HUES64 (cell line): ENCODE measurements around the gene RETREG3. TPM values are rescaled to one million over a fixed set of nuclear protein-coding genes. Genes with fewer than 3 reads are reported as not detected.

Experiments used
- H3K27ac ChIP-seq: 2 replicates; pipeline ENCODE4 v1.7.0; 2013; ENCODE audit warnings: low read depth, low read length, inconsistent platforms
- H3K27me3 ChIP-seq: 2 replicates; pipeline ENCODE4 v1.6.1; 2013; ENCODE audit warnings: mild to moderate bottlenecking, low read length; ENCODE audit not compliant: insufficient read depth
- H3K36me3 ChIP-seq: 2 replicates; pipeline ENCODE4 v1.6.1; 2013; ENCODE audit warnings: mild to moderate bottlenecking, low read length; ENCODE audit not compliant: insufficient read depth
- H3K4me1 ChIP-seq: 2 replicates; pipeline ENCODE4 v1.6.1; 2013; ENCODE audit warnings: mild to moderate bottlenecking, low read length, moderate library complexity; ENCODE audit not compliant: insufficient read depth
- H3K4me3 ChIP-seq: 2 replicates; pipeline ENCODE4 v1.5.1; 2013; ENCODE audit warnings: mild to moderate bottlenecking, low read length, moderate library complexity
- H3K9ac ChIP-seq: 2 replicates; pipeline ENCODE4 v1.6.1; 2013; ENCODE audit warnings: mild to moderate bottlenecking, low read depth, low read length
- H3K9me3 ChIP-seq: 2 replicates; pipeline ENCODE4 v1.6.1; 2013; ENCODE audit warnings: low read depth, low read length; ENCODE audit not compliant: insufficient read depth
- WGBS: fragments of 150-250, 120-280 bp; methylation state at CpG from one replicate; pipeline ENCODE4 v1.1.7; 2013; ENCODE audit warnings: missing lambda C conversion rate; 5-methylcytosine and 5-hydroxymethylcytosine counted together
- polyA plus RNA-seq, 2 experiments: library from polyadenylated mRNA; stranded (reverse); fragments of 50-300 nt; gene quantifications; one replicate each; pipeline ENCODE4 v1.2.3, GENCODE V29; 2013

The RETREG3 gene
- polyA plus RNA-seq (2013, experiment 1 of 2) = 14.1 TPM
- polyA plus RNA-seq (2013, experiment 2 of 2) = 15.1 TPM

GRCh38 chr17:42609182-42609813, at the start of gene RETREG3, which contains the start of gene TUBG1:
TSS of gene RETREG3 (minus strand) at chr17:42609374. CDS start at chr17:42609324, 50 bp downstream.
TSS of gene TUBG1 (plus strand) at chr17:42609683. CDS start at chr17:42609738, 55 bp downstream.
- no peaks in the 10 kb centered on the region for H3K27me3 ChIP-seq
- peaks cover 11% of the 10 kb centered on the region for H3K4me1 ChIP-seq
- H3K4me3 ChIP-seq = peak within 1 kb of the TSS; percentile 93
- peak within 1 kb of the TSS; percentile 86 for H3K9ac ChIP-seq
- H3K36me3 ChIP-seq = peaks cover 31% of the 10 kb centered on the region
- peak within 1 kb of the TSS; percentile 78 for H3K27ac ChIP-seq
- under 1% methylated on average over 66 of the region's 66 CpGs for WGBS
- H3K9me3 ChIP-seq = no peaks in the 10 kb centered on the region

GRCh38 chr17:42657824-42658588, 48.8 kb upstream of the RETREG3 start:
- Histone ChIP-seq H3K27ac (no peak overlapping the region), H3K9me3 (no peaks in the 10 kb centered on the region), H3K36me3 (peaks cover 17% of the 10 kb centered on the region), H3K27me3 (no peaks in the 10 kb centered on the region), H3K9ac (no peak overlapping the region), H3K4me1 (peaks cover 21% of the 10 kb centered on the region), H3K4me3 (no peak overlapping the region)
- 94% methylated on average over 9 of the region's 9 CpGs for WGBS

- H3K27ac ChIP-seq = no peak overlapping the region
- no peak overlapping the region for H3K4me3 ChIP-seq
- no peak overlapping the region for H3K9ac ChIP-seq
- 72% methylated on average over 2 of the region's 2 CpGs for WGBS
- H3K27me3 ChIP-seq = no peaks in the 10 kb centered on the region
- H3K36me3 ChIP-seq = no peaks in the 10 kb centered on the region
- no peaks in the 10 kb centered on the region for H3K9me3 ChIP-seq
- H3K4me1 ChIP-seq = peaks cover 14% of the 10 kb centered on the region
Measured at GRCh38 chr17:42655528-42655927, 46.4 kb upstream of the RETREG3 start.

- peaks cover 7% of the 10 kb centered on the region for H3K4me1 ChIP-seq
- peak overlapping the region; percentile 43 for H3K4me3 ChIP-seq
- peak overlapping the region; percentile 23; the same call in 1 of the 2 replicates for H3K9ac ChIP-seq
- H3K36me3 ChIP-seq = no peaks in the 10 kb centered on the region
- H3K27ac ChIP-seq = peak overlapping the region; percentile 27; the same call in 1 of the 2 replicates
- no peaks in the 10 kb centered on the region for H3K27me3 ChIP-seq
- WGBS = 27% methylated on average over 40 of the region's 42 CpGs
- H3K9me3 ChIP-seq = no peaks in the 10 kb centered on the region
Measured at GRCh38 chr17:42653179-42654124, 44.3 kb upstream of the RETREG3 start.

- Histone ChIP-seq H3K4me1 (peaks cover 7% of the 10 kb centered on the region), H3K4me3 (no peak overlapping the region), H3K9me3 (no peaks in the 10 kb centered on the region), H3K27ac (no peak overlapping the region), H3K27me3 (no peaks in the 10 kb centered on the region), H3K9ac (no peak overlapping the region), H3K36me3 (no peaks in the 10 kb centered on the region)
- WGBS = 97% methylated on average over 3 of the region's 4 CpGs
Measured at GRCh38 chr17:42651392-42651791, 42.2 kb upstream of the RETREG3 start.

- Histone ChIP-seq H3K4me1 (no peaks in the 10 kb centered on the region), H3K27ac (no peak overlapping the region), H3K4me3 (no peak overlapping the region), H3K9me3 (no peaks in the 10 kb centered on the region), H3K9ac (no peak overlapping the region), H3K36me3 (no peaks in the 10 kb centered on the region), H3K27me3 (no peaks in the 10 kb centered on the region)
- 92% methylated on average over 5 of the region's 5 CpGs for WGBS
Measured at GRCh38 chr17:42647778-42648177, 38.6 kb upstream of the RETREG3 start.

GRCh38 chr17:42642336-42642735, 33.2 kb upstream of the RETREG3 start:
- Histone ChIP-seq H3K9me3 (no peaks in the 10 kb centered on the region), H3K9ac (no peak overlapping the region), H3K4me3 (no peak overlapping the region), H3K4me1 (no peaks in the 10 kb centered on the region), H3K36me3 (no peaks in the 10 kb centered on the region), H3K27ac (no peak overlapping the region), H3K27me3 (no peaks in the 10 kb centered on the region)
- WGBS = 53% methylated on average over 2 of the region's 2 CpGs

- Histone ChIP-seq H3K27me3 (no peaks in the 10 kb centered on the region), H3K36me3 (no peaks in the 10 kb centered on the region), H3K4me3 (no peak overlapping the region), H3K4me1 (no peaks in the 10 kb centered on the region), H3K27ac (no peak overlapping the region), H3K9ac (no peak overlapping the region), H3K9me3 (no peaks in the 10 kb centered on the region)
- 91% methylated on average over 4 of the region's 4 CpGs for WGBS
Measured at GRCh38 chr17:42640121-42640520, 30.9 kb upstream of the RETREG3 start.

- Histone ChIP-seq H3K4me1 (no peaks in the 10 kb centered on the region), H3K9me3 (no peaks in the 10 kb centered on the region), H3K27ac (no peak overlapping the region), H3K27me3 (no peaks in the 10 kb centered on the region), H3K9ac (no peak overlapping the region), H3K36me3 (no peaks in the 10 kb centered on the region), H3K4me3 (no peak overlapping the region)
- WGBS = 90% methylated on average over 6 of the region's 7 CpGs
Measured at GRCh38 chr17:42639525-42640113, 30.4 kb upstream of the RETREG3 start.

GRCh38 chr17:42632949-42633444, 23.8 kb upstream of the RETREG3 start:
- no peaks in the 10 kb centered on the region for H3K4me1 ChIP-seq
- H3K4me3 ChIP-seq = no peak overlapping the region
- H3K27ac ChIP-seq = no peak overlapping the region
- H3K36me3 ChIP-seq = no peaks in the 10 kb centered on the region
- H3K9ac ChIP-seq = no peak overlapping the region
- H3K9me3 ChIP-seq = no peaks in the 10 kb centered on the region
- no peaks in the 10 kb centered on the region for H3K27me3 ChIP-seq
- 85% methylated on average over 9 of the region's 9 CpGs for WGBS
